ACC112 (cell line): Measurements from ENCODE around the gene ELAVL2.

Experiments
- H2AFZ ChIP-seq: fragments of 200-600 bp; sonication (generic); one replicate; pipeline ENCODE4 v1.6.0; 2017; ENCODE audit warnings: antibody characterized with exemption, low read length; ENCODE audit not compliant: unreplicated experiment
- H3K27ac ChIP-seq: fragments of 200-600 bp; sonication (generic); 2 replicates; pipeline ENCODE4 v1.5.1; 2014; ENCODE audit warnings: low read depth, mild to moderate bottlenecking, antibody characterized with exemption, low read length, moderate library complexity
- H3K27me3 ChIP-seq: fragments of 200-600 bp; sonication (generic); 2 replicates; pipeline ENCODE4 v1.6.1; 2014; ENCODE audit warnings: mild to moderate bottlenecking, antibody characterized with exemption, low read length, moderate library complexity, mixed read lengths; ENCODE audit not compliant: insufficient read depth
- H3K36me3 ChIP-seq: fragments of 200-600 bp; sonication (generic); 2 replicates; pipeline ENCODE4 v1.6.1; 2016; ENCODE audit warnings: mild to moderate bottlenecking, antibody characterized with exemption, low read length, moderate library complexity, mixed read lengths; ENCODE audit not compliant: insufficient read depth
- H3K4me1 ChIP-seq: fragments of 200-600 bp; sonication (generic); one replicate; pipeline ENCODE4 v1.6.1; 2016; ENCODE audit warnings: low read length, mixed read lengths; ENCODE audit not compliant: insufficient read depth, unreplicated experiment, control insufficient read depth
- H3K4me3 ChIP-seq: fragments of 200-600 bp; sonication (generic); 2 replicates; pipeline ENCODE4 v1.5.1; 2014; ENCODE audit warnings: mild to moderate bottlenecking, low read depth, low read length
- H3K79me2 ChIP-seq: fragments of 200-600 bp; sonication (generic); one replicate; pipeline ENCODE4 v1.6.0; 2016; ENCODE audit warnings: low read length; ENCODE audit not compliant: control insufficient read depth, unreplicated experiment, insufficient read depth

ELAVL2 gene

GRCh38 chr9:23826120-23826629, at the start of gene ELAVL2:
TSS of gene ELAVL2 (minus strand) at chr9:23826240. CDS start at chr9:23762234, 64,006 bp downstream.
- Histone ChIP-seq H3K27ac (no peak within 1 kb of the TSS), H3K36me3 (no peaks in the 10 kb centered on the region), H2AFZ (no peak within 1 kb of the TSS), H3K4me3 (no peak within 1 kb of the TSS), H3K4me1 (no peaks in the 10 kb centered on the region), H3K27me3 (peaks cover 79% of the 10 kb centered on the region), H3K79me2 (no peaks in the 10 kb centered on the region)

- H3K36me3 ChIP-seq, result no peaks in the 10 kb centered on the region
- no peaks in the 10 kb centered on the region for H3K27me3 ChIP-seq
- H3K4me3 ChIP-seq, result no peak overlapping the region
- no peaks in the 10 kb centered on the region for H3K4me1 ChIP-seq
- no peaks in the 10 kb centered on the region for H3K79me2 ChIP-seq
- no peak overlapping the region for H3K27ac ChIP-seq
- no peak overlapping the region for H2AFZ ChIP-seq
These were observed 32.2 kb upstream of the ELAVL2 start for GRCh38 chr9:23858234-23858633.

GRCh38 chr9:23855873-23856604, 30.0 kb upstream of the ELAVL2 start:
- no peaks in the 10 kb centered on the region for H3K4me1 ChIP-seq
- H3K27ac ChIP-seq, result no peak overlapping the region
- H3K4me3 ChIP-seq, result no peak overlapping the region
- H3K79me2 ChIP-seq, result no peaks in the 10 kb centered on the region
- H3K36me3 ChIP-seq, result no peaks in the 10 kb centered on the region
- H3K27me3 ChIP-seq, result peaks cover 9% of the 10 kb centered on the region
- no peak overlapping the region for H2AFZ ChIP-seq

- Histone ChIP-seq H3K27ac (no peak overlapping the region), H3K4me1 (no peaks in the 10 kb centered on the region), H3K36me3 (no peaks in the 10 kb centered on the region), H2AFZ (no peak overlapping the region), H3K4me3 (no peak overlapping the region), H3K27me3 (peaks cover 23% of the 10 kb centered on the region), H3K79me2 (no peaks in the 10 kb centered on the region)
These were observed 24.9 kb upstream of the ELAVL2 start for GRCh38 chr9:23850690-23851629.

GRCh38 chr9:23850242-23850689, 24.2 kb upstream of the ELAVL2 start:
- H3K4me1 ChIP-seq, result no peaks in the 10 kb centered on the region
- H3K27me3 ChIP-seq, result peaks cover 23% of the 10 kb centered on the region
- no peak overlapping the region for H2AFZ ChIP-seq
- H3K4me3 ChIP-seq, result no peak overlapping the region
- no peaks in the 10 kb centered on the region for H3K36me3 ChIP-seq
- no peak overlapping the region for H3K27ac ChIP-seq
- H3K79me2 ChIP-seq, result no peaks in the 10 kb centered on the region

GRCh38 chr9:23849379-23850035, 23.5 kb upstream of the ELAVL2 start:
- Histone ChIP-seq H3K36me3 (no peaks in the 10 kb centered on the region), H3K4me3 (no peak overlapping the region), H3K79me2 (no peaks in the 10 kb centered on the region), H3K4me1 (no peaks in the 10 kb centered on the region), H3K27me3 (peaks cover 23% of the 10 kb centered on the region), H2AFZ (no peak overlapping the region), H3K27ac (no peak overlapping the region)

GRCh38 chr9:23842565-23843129, 16.6 kb upstream of the ELAVL2 start:
- H3K27me3 ChIP-seq, result no peaks in the 10 kb centered on the region
- no peak overlapping the region for H3K27ac ChIP-seq
- no peak overlapping the region for H3K4me3 ChIP-seq
- H3K36me3 ChIP-seq, result no peaks in the 10 kb centered on the region
- H2AFZ ChIP-seq, result no peak overlapping the region
- H3K79me2 ChIP-seq, result no peaks in the 10 kb centered on the region
- no peaks in the 10 kb centered on the region for H3K4me1 ChIP-seq

GRCh38 chr9:23841304-23841703, 15.3 kb upstream of the ELAVL2 start:
- Histone ChIP-seq H3K36me3 (no peaks in the 10 kb centered on the region), H2AFZ (no peak overlapping the region), H3K79me2 (no peaks in the 10 kb centered on the region), H3K27ac (no peak overlapping the region), H3K27me3 (no peaks in the 10 kb centered on the region), H3K4me1 (no peaks in the 10 kb centered on the region), H3K4me3 (no peak overlapping the region)

GRCh38 chr9:23837038-23837437, 11.0 kb upstream of the ELAVL2 start:
- Histone ChIP-seq H2AFZ (no peak overlapping the region), H3K4me1 (no peaks in the 10 kb centered on the region)

More at GRCh38 chr9:23837038-23837437, 11.0 kb upstream of the ELAVL2 start:
- Histone ChIP-seq H3K79me2 (no peaks in the 10 kb centered on the region), H3K4me3 (no peak overlapping the region), H3K36me3 (no peaks in the 10 kb centered on the region), H3K27ac (no peak overlapping the region), H3K27me3 (peaks cover 7% of the 10 kb centered on the region)
